IgD-negative memory B cell (primary cell): Measurements from ENCODE around the gene KLK11. TPM values are rescaled to one million over a fixed set of nuclear protein-coding genes. Genes with fewer than 3 reads are reported as not detected.
A peak's percentile ranks its signal among the peaks of the same experiment; 100 is the strongest.

Experiments used
- H3K27ac Mint-ChIP-seq, 3 donors: one replicate each; pipeline ENCODE4 v1.8.0; 2020 to 2022; ENCODE audit warnings: mild to moderate bottlenecking in 3 of 3, mixed read lengths in 3 of 3, moderate library complexity in 1 of 3
- H3K27me3 Mint-ChIP-seq: one replicate; pipeline ENCODE4 v1.8.0; 2021; ENCODE audit warnings: mixed read lengths
- H3K36me3 Mint-ChIP-seq: one replicate; pipeline ENCODE4 v1.8.0; 2020; ENCODE audit warnings: mild to moderate bottlenecking, mixed read lengths
- H3K4me1 Mint-ChIP-seq, 3 donors: one replicate each; pipeline ENCODE4 v1.8.0; 2020 to 2022; ENCODE audit warnings: mixed read lengths in 3 of 3, mild to moderate bottlenecking in 1 of 3
- H3K4me3 Mint-ChIP-seq, 4 donors: one replicate each; pipeline ENCODE4 v1.8.0; 2020 to 2022; ENCODE audit warnings: mild to moderate bottlenecking in 4 of 4, mixed read lengths in 4 of 4, moderate library complexity in 3 of 4
- H3K9me3 Mint-ChIP-seq, 3 donors: one replicate each; pipeline ENCODE4 v1.8.0; 2020 to 2021; ENCODE audit warnings: mixed read lengths in 3 of 3, mild to moderate bottlenecking in 1 of 3
- polyA plus RNA-seq: library from polyadenylated mRNA; unstranded; fragments of 300-500 nt; fragmentation: Illumina TruSeq; gene quantifications from one replicate; pipeline ENCODE4 v1.2.3, GENCODE V29; 2021

KLK11 gene
- polyA plus RNA-seq, 1 donor from 2014 or later = not detected

- Mint-ChIP-seq H3K4me1 (peaks cover 0 to 2% (median 1%) of the 10 kb centered on the region in 3 donors), H3K27ac (no peak overlapping the region), H3K9me3 (peaks cover 0 to 5% (median 0%) of the 10 kb centered on the region in 3 donors), H3K27me3 (peaks cover 36% of the 10 kb centered on the region), H3K4me3 (peak overlapping the region in 1 of 4 donors; percentile 41), H3K36me3 (peaks cover 2% of the 10 kb centered on the region)
Observed at GRCh38 chr19:51020988-51021651, 5.3 kb downstream of the KLK11 start.

- H3K27me3 Mint-ChIP-seq = peaks cover 44% of the 10 kb centered on the region
- peaks cover 0 to 2% (median 1%) of the 10 kb centered on the region in 3 donors for H3K4me1 Mint-ChIP-seq
- H3K9me3 Mint-ChIP-seq = peaks cover 0 to 10% (median 0%) of the 10 kb centered on the region in 3 donors
- peaks cover 2% of the 10 kb centered on the region for H3K36me3 Mint-ChIP-seq
- H3K27ac Mint-ChIP-seq = no peak within 1 kb of the TSS
- H3K4me3 Mint-ChIP-seq = peak within 1 kb of the TSS in 1 of 4 donors; percentile 74
Observed at GRCh38 chr19:51019544-51019925, 6.9 kb downstream of the KLK11 start, which contains the start of gene KLK10. Gene KLK10 (minus strand): TSS chr19:51019709. CDS start chr19:51019130, 579 bp downstream.

GRCh38 chr19:51018745-51019543 is 7.5 kb downstream of the KLK11 start:
- peaks cover 2% of the 10 kb centered on the region for H3K36me3 Mint-ChIP-seq
- H3K4me3 Mint-ChIP-seq = peak overlapping the region in 1 of 4 donors; percentile 74
- no peak overlapping the region for H3K27ac Mint-ChIP-seq
- H3K4me1 Mint-ChIP-seq = peaks cover 0 to 2% (median 1%) of the 10 kb centered on the region in 3 donors
- peaks cover 0 to 10% (median 0%) of the 10 kb centered on the region in 3 donors for H3K9me3 Mint-ChIP-seq
- peaks cover 50% of the 10 kb centered on the region for H3K27me3 Mint-ChIP-seq

GRCh38 chr19:51016798-51017683 is 9.4 kb downstream of the KLK11 start:
- peak overlapping the region in 3 of 4 donors; percentile 48 to 78 (median 60) for H3K4me3 Mint-ChIP-seq
- peaks cover 54% of the 10 kb centered on the region for H3K27me3 Mint-ChIP-seq
- peaks cover 2% of the 10 kb centered on the region for H3K36me3 Mint-ChIP-seq
- H3K27ac Mint-ChIP-seq = peak overlapping the region in 1 of 3 donors; percentile 78
- H3K9me3 Mint-ChIP-seq = peaks cover 0 to 10% (median 0%) of the 10 kb centered on the region in 3 donors
- H3K4me1 Mint-ChIP-seq = peaks cover 0 to 2% (median 1%) of the 10 kb centered on the region in 3 donors

- Mint-ChIP-seq H3K36me3 (peaks cover 2% of the 10 kb centered on the region), H3K27me3 (peaks cover 54% of the 10 kb centered on the region), H3K4me3 (peak overlapping the region in 1 of 4 donors; percentile 68), H3K4me1 (peaks cover 0 to 2% (median 1%) of the 10 kb centered on the region in 3 donors), H3K27ac (peak overlapping the region in 1 of 3 donors; percentile 50), H3K9me3 (peaks cover 0 to 12% (median 0%) of the 10 kb centered on the region in 3 donors)
Observed at GRCh38 chr19:51015691-51016267, 10.6 kb downstream of the KLK11 start.

- no peak overlapping the region for H3K27ac Mint-ChIP-seq
- peaks cover 0 to 12% (median 0%) of the 10 kb centered on the region in 3 donors for H3K9me3 Mint-ChIP-seq
- H3K4me3 Mint-ChIP-seq = no peak overlapping the region
- peaks cover 56% of the 10 kb centered on the region for H3K27me3 Mint-ChIP-seq
- peaks cover 2% of the 10 kb centered on the region for H3K36me3 Mint-ChIP-seq
- H3K4me1 Mint-ChIP-seq = peaks cover 0 to 5% (median 1%) of the 10 kb centered on the region in 3 donors
Observed at GRCh38 chr19:51014242-51014641, 12.2 kb downstream of the KLK11 start.

GRCh38 chr19:51012661-51013190 is 13.7 kb downstream of the KLK11 start:
- peaks cover 0 to 8% (median 0%) of the 10 kb centered on the region in 3 donors for H3K9me3 Mint-ChIP-seq
- no peaks in the 10 kb centered on the region for H3K36me3 Mint-ChIP-seq
- H3K27ac Mint-ChIP-seq = no peak overlapping the region
- H3K4me1 Mint-ChIP-seq = peaks cover 0 to 3% (median 0%) of the 10 kb centered on the region in 3 donors
- H3K27me3 Mint-ChIP-seq = peaks cover 46% of the 10 kb centered on the region
- peak overlapping the region in 1 of 4 donors; percentile 4 for H3K4me3 Mint-ChIP-seq

- H3K9me3 Mint-ChIP-seq = peaks cover 0 to 5% (median 0%) of the 10 kb centered on the region in 3 donors
- peaks cover 0 to 3% (median 0%) of the 10 kb centered on the region in 3 donors for H3K4me1 Mint-ChIP-seq
- H3K36me3 Mint-ChIP-seq = no peaks in the 10 kb centered on the region
- peak overlapping the region in 1 of 3 donors; percentile 69 for H3K27ac Mint-ChIP-seq
- no peak overlapping the region for H3K4me3 Mint-ChIP-seq
- peaks cover 23% of the 10 kb centered on the region for H3K27me3 Mint-ChIP-seq
Observed at GRCh38 chr19:51010066-51010795, 16.2 kb downstream of the KLK11 start.

- H3K4me3 Mint-ChIP-seq = no peak overlapping the region
- no peak overlapping the region for H3K27ac Mint-ChIP-seq
- H3K27me3 Mint-ChIP-seq = peaks cover 17% of the 10 kb centered on the region
- peaks cover 0 to 3% (median 0%) of the 10 kb centered on the region in 3 donors for H3K9me3 Mint-ChIP-seq
- no peaks in the 10 kb centered on the region for H3K36me3 Mint-ChIP-seq
- peaks cover 0 to 3% (median 0%) of the 10 kb centered on the region in 3 donors for H3K4me1 Mint-ChIP-seq
Observed at GRCh38 chr19:51009061-51009891, 17.1 kb downstream of the KLK11 start.

- H3K36me3 Mint-ChIP-seq = no peaks in the 10 kb centered on the region
- H3K27ac Mint-ChIP-seq = no peak overlapping the region
- H3K27me3 Mint-ChIP-seq = peaks cover 11% of the 10 kb centered on the region
- no peak overlapping the region for H3K4me3 Mint-ChIP-seq
- peaks cover 0 to 3% (median 0%) of the 10 kb centered on the region in 3 donors for H3K4me1 Mint-ChIP-seq
- peaks cover 0 to 3% (median 1%) of the 10 kb centered on the region in 3 donors for H3K9me3 Mint-ChIP-seq
Observed at GRCh38 chr19:51007488-51007887, 18.9 kb downstream of the KLK11 start.

- H3K9me3 Mint-ChIP-seq = peaks cover 0 to 1% (median 1%) of the 10 kb centered on the region in 3 donors
Observed at GRCh38 chr19:51006406-51006805, 20.0 kb downstream of the KLK11 start.

GRCh38 chr19:51005248-51005647 is 21.2 kb downstream of the KLK11 start:
- Mint-ChIP-seq H3K9me3 (peaks cover 0 to 1% (median 1%) of the 10 kb centered on the region in 3 donors), H3K36me3 (no peaks in the 10 kb centered on the region), H3K27ac (no peak overlapping the region), H3K27me3 (peaks cover 9% of the 10 kb centered on the region), H3K4me1 (peaks cover 0 to 1% (median 0%) of the 10 kb centered on the region in 3 donors), H3K4me3 (no peak overlapping the region)

More at GRCh38 chr19:51006406-51006805, 20.0 kb downstream of the KLK11 start:
- no peak overlapping the region for H3K4me3 Mint-ChIP-seq
- peaks cover 0 to 4% (median 0%) of the 10 kb centered on the region in 3 donors for H3K4me1 Mint-ChIP-seq
- peaks cover 9% of the 10 kb centered on the region for H3K27me3 Mint-ChIP-seq
- H3K36me3 Mint-ChIP-seq = no peaks in the 10 kb centered on the region
- H3K27ac Mint-ChIP-seq = no peak overlapping the region
